PC-9 (cell line): ENCODE results near the gene CLNK. TPM values are rescaled to one million over a fixed set of nuclear protein-coding genes. Genes with fewer than 3 reads are reported as not detected.

Experiments
- BruUV-seq: library from RNA; stranded (reverse); fragments of 400-500 nt; replicated peaks from 2 replicates; lab custom pipeline; 2021; lab: Mats Ljungman, UMichigan
- CTCF ChIA-PET: fragments of 300-600 bp; sonication (Branson Sonifier 250); formaldehyde crosslinking; loops from one replicate; lab custom pipeline; 2022; ENCODE audit warnings: antibody characterized with exemption; lab: Charles Lee
- POLR2A ChIA-PET: fragments of 300-600 bp; sonication (Branson Sonifier 250); formaldehyde crosslinking; loops from one replicate; lab custom pipeline; 2022; ENCODE audit warnings: antibody characterized with exemption; ENCODE audit not compliant: unreplicated experiment; lab: Charles Lee
- DNase-seq, 2 experiments: peaks; one replicate each; pipeline versions ENCODE4 v3.0.0 to v3.0.0-alpha.2; 2015 to 2022; ENCODE audit warnings: mixed read lengths in 1 of 2
- H2AFZ ChIP-seq: fragments of 200-600 bp; sonication (generic); 2 replicates; pipeline ENCODE4 v1.8.1; 2017; ENCODE audit warnings: antibody characterized with exemption
- H3F3A ChIP-seq: fragments of 200-600 bp; sonication (generic); 2 replicates; pipeline ENCODE4 v1.8.1; 2017; ENCODE audit warnings: antibody characterized with exemption, mild to moderate bottlenecking, low read depth; ENCODE audit not compliant: insufficient read depth
- H3K27ac ChIP-seq: fragments of 200-600 bp; sonication (generic); 2 replicates; pipeline ENCODE4 v1.6.1; 2016; ENCODE audit warnings: mixed run types
- H3K27me3 ChIP-seq: fragments of 200-600 bp; sonication (generic); 2 replicates; pipeline ENCODE4 v1.6.1; 2016; ENCODE audit warnings: low read depth, mixed run types; ENCODE audit not compliant: insufficient read depth
- H3K36me3 ChIP-seq: fragments of 200-600 bp; sonication (generic); 2 replicates; pipeline ENCODE4 v1.6.1; 2016; ENCODE audit warnings: low read depth, mixed run types
- H3K4me1 ChIP-seq: fragments of 200-600 bp; sonication (generic); replicated peaks from 2 replicates; pipeline ENCODE4 v1.6.1; 2016; ENCODE audit warnings: mixed run types; ENCODE audit not compliant: insufficient read depth
- H3K4me2 ChIP-seq: fragments of 200-600 bp; sonication (generic); 2 replicates; pipeline ENCODE4 v1.6.1; 2017; ENCODE audit warnings: mixed run types
- H3K4me3 ChIP-seq: fragments of 200-600 bp; sonication (generic); 2 replicates; pipeline ENCODE4 v1.6.1; 2016; ENCODE audit warnings: mixed run types
- H3K79me2 ChIP-seq: fragments of 200-600 bp; sonication (generic); 2 replicates; pipeline ENCODE4 v1.6.1; 2017; ENCODE audit warnings: low read depth, mixed run types
- H3K9me2 ChIP-seq: fragments of 200-600 bp; sonication (generic); 2 replicates; pipeline ENCODE4 v1.8.1; 2017; ENCODE audit warnings: mild to moderate bottlenecking; ENCODE audit not compliant: insufficient read depth
- H3K9me3 ChIP-seq: fragments of 200-600 bp; sonication (generic); 2 replicates; pipeline ENCODE4 v1.8.1; 2016; ENCODE audit warnings: low read depth; ENCODE audit not compliant: insufficient read depth
- H4K20me1 ChIP-seq: fragments of 200-600 bp; sonication (generic); 2 replicates; pipeline ENCODE4 v1.8.1; 2017; ENCODE audit not compliant: insufficient read depth
- EZH2 ChIP-seq: fragments of 200-600 bp; sonication (generic); IDR thresholded peaks from 2 replicates; pipeline ENCODE4 v1.8.0; 2017; ENCODE audit warnings: antibody characterized with exemption, low read depth
- intact Hi-C: fragments of 100-400 bp; cut with micrococcal nuclease; formaldehyde crosslinking; loops from one replicate; pipeline ENCODE4 v1.10.0; 2022; ENCODE audit not compliant: unreplicated experiment
- total RNA-seq: library from RNA; stranded (reverse); gene quantifications from 2 replicates; pipeline ENCODE4 v1.2.3, GENCODE V29; 2021
- TF ChIP-seq, protein P1 (sequence below): fragments of 200-600 bp; sonication (generic); conservative IDR thresholded peaks from 2 replicates; pipeline ENCODE4 v1.6.1; 2017; ENCODE audit warnings: mixed run types, antibody characterized with exemption, mild to moderate bottlenecking, moderate library complexity

CLNK gene
- total RNA-seq, 1 experiment from 2014 or later = not detected

DNA sequence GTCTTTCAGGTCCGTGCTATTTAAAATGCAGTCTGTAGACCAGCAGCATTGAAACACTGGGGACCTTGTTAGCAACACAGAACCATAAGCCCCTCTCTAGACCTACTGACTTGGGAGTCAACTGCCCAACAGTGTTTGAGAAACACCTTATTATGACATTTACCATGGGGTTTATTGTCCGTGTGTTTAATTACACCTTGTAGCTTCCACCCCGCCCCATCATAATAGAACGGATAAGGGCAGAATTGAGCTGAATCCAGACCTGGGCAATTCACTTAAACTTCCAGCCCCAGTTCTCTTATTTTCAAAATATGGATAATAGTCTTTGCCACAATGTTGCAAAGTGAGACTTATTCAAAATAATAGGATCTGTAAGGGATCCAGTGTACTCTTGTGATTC lies 30.6 kb upstream of the CLNK start:
- no peaks in the 10 kb centered on the region for H3K9me3 ChIP-seq
- no TSS peak for BruUV-seq
- H3K27ac ChIP-seq = no peak overlapping the region
- H3K4me1 ChIP-seq = no peaks in the 10 kb centered on the region
- intact Hi-C loops = no loop called here
- no peaks in the 10 kb centered on the region for H3K9me2 ChIP-seq
- no peaks in the 10 kb centered on the region for H4K20me1 ChIP-seq
- H3K79me2 ChIP-seq = no peaks in the 10 kb centered on the region
- no peaks in the 10 kb centered on the region for H3K27me3 ChIP-seq
- TF ChIP-seq, protein P1, sequence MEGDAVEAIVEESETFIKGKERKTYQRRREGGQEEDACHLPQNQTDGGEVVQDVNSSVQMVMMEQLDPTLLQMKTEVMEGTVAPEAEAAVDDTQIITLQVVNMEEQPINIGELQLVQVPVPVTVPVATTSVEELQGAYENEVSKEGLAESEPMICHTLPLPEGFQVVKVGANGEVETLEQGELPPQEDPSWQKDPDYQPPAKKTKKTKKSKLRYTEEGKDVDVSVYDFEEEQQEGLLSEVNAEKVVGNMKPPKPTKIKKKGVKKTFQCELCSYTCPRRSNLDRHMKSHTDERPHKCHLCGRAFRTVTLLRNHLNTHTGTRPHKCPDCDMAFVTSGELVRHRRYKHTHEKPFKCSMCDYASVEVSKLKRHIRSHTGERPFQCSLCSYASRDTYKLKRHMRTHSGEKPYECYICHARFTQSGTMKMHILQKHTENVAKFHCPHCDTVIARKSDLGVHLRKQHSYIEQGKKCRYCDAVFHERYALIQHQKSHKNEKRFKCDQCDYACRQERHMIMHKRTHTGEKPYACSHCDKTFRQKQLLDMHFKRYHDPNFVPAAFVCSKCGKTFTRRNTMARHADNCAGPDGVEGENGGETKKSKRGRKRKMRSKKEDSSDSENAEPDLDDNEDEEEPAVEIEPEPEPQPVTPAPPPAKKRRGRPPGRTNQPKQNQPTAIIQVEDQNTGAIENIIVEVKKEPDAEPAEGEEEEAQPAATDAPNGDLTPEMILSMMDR = no peak
- no peak for TF ChIP-seq EZH2
- H2AFZ ChIP-seq = no peak overlapping the region
- CTCF ChIA-PET = no interaction called here
- no peaks in the 10 kb centered on the region for H3F3A ChIP-seq
- POLR2A ChIA-PET = no interaction called here
- no peak for DNase-seq
- no peak overlapping the region for H3K4me3 ChIP-seq
- H3K36me3 ChIP-seq = no peaks in the 10 kb centered on the region
- H3K4me2 ChIP-seq = no peak overlapping the region

DNA sequence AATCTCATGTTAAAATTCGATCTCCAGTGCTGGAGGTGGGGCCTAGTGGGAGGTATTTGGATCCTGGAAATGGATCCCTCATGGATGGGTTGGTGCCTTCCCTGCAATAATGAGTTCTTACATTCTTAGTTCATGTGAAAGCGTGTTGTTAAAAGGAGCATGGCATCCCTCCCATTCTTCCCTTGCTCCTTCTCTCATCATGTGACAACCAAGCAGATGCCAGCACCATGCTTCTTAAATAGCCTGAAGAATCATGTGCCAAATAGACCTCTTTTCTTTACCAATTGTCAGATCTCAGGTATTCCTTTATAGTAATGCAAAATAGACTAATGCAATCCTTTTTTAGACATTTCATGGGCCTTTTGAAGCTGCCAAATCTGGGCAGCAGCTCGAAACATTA lies 29.0 kb upstream of the CLNK start:
- no peak for DNase-seq
- ChIA-PET POLR2A (no interaction called here), CTCF (no interaction called here)
- Histone ChIP-seq H2AFZ (no peak overlapping the region), H3K4me3 (no peak overlapping the region), H3K4me1 (no peaks in the 10 kb centered on the region), H3K4me2 (no peak overlapping the region), H4K20me1 (no peaks in the 10 kb centered on the region), H3K9me2 (no peaks in the 10 kb centered on the region), H3K27me3 (no peaks in the 10 kb centered on the region), H3K27ac (no peak overlapping the region), H3K9me3 (no peaks in the 10 kb centered on the region), H3K36me3 (no peaks in the 10 kb centered on the region), H3F3A (no peaks in the 10 kb centered on the region), H3K79me2 (no peaks in the 10 kb centered on the region)
- TF ChIP-seq EZH2 = no peak
- TF ChIP-seq, protein P1 = no peak
- BruUV-seq = no TSS peak
- intact Hi-C loops = no loop called here

DNA sequence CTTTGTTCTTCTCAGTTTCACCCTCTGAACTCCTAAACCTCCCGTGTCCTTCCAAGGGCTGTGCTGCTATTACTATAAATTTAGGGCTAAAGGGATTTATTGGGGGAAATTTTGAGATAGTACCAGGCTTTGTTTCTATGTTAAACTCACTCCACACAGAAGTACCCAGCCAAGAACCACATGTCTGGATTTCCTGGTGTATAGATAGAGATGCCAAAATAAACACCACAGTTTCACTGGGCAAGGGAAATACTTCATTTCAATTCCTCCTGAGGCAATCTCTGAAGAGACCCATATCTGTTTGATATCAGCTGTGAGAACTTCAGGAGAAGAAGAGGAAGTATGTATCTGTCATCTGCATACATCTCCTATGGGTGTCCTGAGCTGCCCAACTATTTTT lies 21.7 kb upstream of the CLNK start:
- BruUV-seq = no TSS peak
- POLR2A ChIA-PET = no interaction called here

More for the DNA sequence above, 21.7 kb upstream of the CLNK start:
- Histone ChIP-seq H3K27ac (no peak overlapping the region), H3K4me2 (no peak overlapping the region), H3K9me3 (no peaks in the 10 kb centered on the region), H3K36me3 (no peaks in the 10 kb centered on the region), H2AFZ (no peak overlapping the region), H3K27me3 (no peaks in the 10 kb centered on the region), H3K4me3 (no peak overlapping the region), H3K9me2 (no peaks in the 10 kb centered on the region), H4K20me1 (no peaks in the 10 kb centered on the region), H3K79me2 (no peaks in the 10 kb centered on the region), H3K4me1 (no peaks in the 10 kb centered on the region), H3F3A (no peaks in the 10 kb centered on the region)
- intact Hi-C loops = no loop called here
- CTCF ChIA-PET = no interaction called here
- no peak for DNase-seq
- no peak for TF ChIP-seq EZH2
- TF ChIP-seq, protein P1 = no peak
